SK-N-SH treated with all-trans-retinoic acid at 6 μM for 48 hours (cell line): ENCODE results near the gene TECTA.

Experiments
- ARNTL ChIP-seq: fragments of 450-650 bp; formaldehyde crosslinking; IDR thresholded peaks from 2 replicates; pipeline ENCODE4 v1.5.0; 2020; ENCODE audit warnings: low read depth, mild to moderate bottlenecking, moderate library complexity, borderline replicate concordance
- CSRNP3 ChIP-seq: fragments of 250-450 bp; sonication (Bioruptor Pico); IDR thresholded peaks from 2 replicates; pipeline ENCODE4 v1.5.1; 2021; ENCODE audit warnings: mild to moderate bottlenecking, moderate library complexity
- GLIS3 ChIP-seq: fragments of 250-450 bp; sonication (Bioruptor Pico); IDR thresholded peaks from 2 replicates; pipeline ENCODE4 v1.5.0; 2020; ENCODE audit warnings: mild to moderate bottlenecking, moderate library complexity
- RARB ChIP-seq: fragments of 250-450 bp; sonication (Bioruptor Pico); IDR thresholded peaks from 2 replicates; pipeline ENCODE4 v1.8.0; 2021; ENCODE audit warnings: mild to moderate bottlenecking, moderate library complexity
- SNAI2 ChIP-seq: fragments of 250-450 bp; sonication (Bioruptor Pico); IDR thresholded peaks from 2 replicates; pipeline ENCODE4 v1.5.0; 2020; ENCODE audit warnings: mild to moderate bottlenecking, moderate library complexity
- ZNF8 ChIP-seq: fragments of 450-650 bp; formaldehyde crosslinking; IDR thresholded peaks from 2 replicates; pipeline ENCODE4 v1.5.0; 2020; ENCODE audit warnings: mild to moderate bottlenecking, moderate library complexity
- TF ChIP-seq, protein P1 (sequence below): fragments of 250-450 bp; sonication (Bioruptor Pico); IDR thresholded peaks from 2 replicates; pipeline ENCODE4 v1.5.0; 2020; ENCODE audit warnings: mild to moderate bottlenecking, moderate library complexity
- TF ChIP-seq, protein P2 (sequence below): fragments of 250-450 bp; sonication (Bioruptor Pico); IDR thresholded peaks from 2 replicates; pipeline ENCODE4 v1.8.0; 2021; ENCODE audit warnings: low read depth, mild to moderate bottlenecking, moderate library complexity, borderline replicate concordance
- TF ChIP-seq, protein P3 (sequence below): fragments of 250-450 bp; sonication (Bioruptor Pico); IDR thresholded peaks from 2 replicates; pipeline ENCODE4 v1.8.0; 2020; ENCODE audit warnings: mild to moderate bottlenecking, moderate library complexity, borderline replicate concordance
- TF ChIP-seq, protein P4 (sequence below): fragments of 250-450 bp; sonication (Bioruptor Pico); IDR thresholded peaks from 2 replicates; pipeline ENCODE4 v1.5.1; 2020; ENCODE audit warnings: low read depth, mild to moderate bottlenecking, moderate library complexity

GRCh38 chr11:121144723-121145122 is 43.7 kb downstream of the TECTA start:
- TF ChIP-seq, protein P1, sequence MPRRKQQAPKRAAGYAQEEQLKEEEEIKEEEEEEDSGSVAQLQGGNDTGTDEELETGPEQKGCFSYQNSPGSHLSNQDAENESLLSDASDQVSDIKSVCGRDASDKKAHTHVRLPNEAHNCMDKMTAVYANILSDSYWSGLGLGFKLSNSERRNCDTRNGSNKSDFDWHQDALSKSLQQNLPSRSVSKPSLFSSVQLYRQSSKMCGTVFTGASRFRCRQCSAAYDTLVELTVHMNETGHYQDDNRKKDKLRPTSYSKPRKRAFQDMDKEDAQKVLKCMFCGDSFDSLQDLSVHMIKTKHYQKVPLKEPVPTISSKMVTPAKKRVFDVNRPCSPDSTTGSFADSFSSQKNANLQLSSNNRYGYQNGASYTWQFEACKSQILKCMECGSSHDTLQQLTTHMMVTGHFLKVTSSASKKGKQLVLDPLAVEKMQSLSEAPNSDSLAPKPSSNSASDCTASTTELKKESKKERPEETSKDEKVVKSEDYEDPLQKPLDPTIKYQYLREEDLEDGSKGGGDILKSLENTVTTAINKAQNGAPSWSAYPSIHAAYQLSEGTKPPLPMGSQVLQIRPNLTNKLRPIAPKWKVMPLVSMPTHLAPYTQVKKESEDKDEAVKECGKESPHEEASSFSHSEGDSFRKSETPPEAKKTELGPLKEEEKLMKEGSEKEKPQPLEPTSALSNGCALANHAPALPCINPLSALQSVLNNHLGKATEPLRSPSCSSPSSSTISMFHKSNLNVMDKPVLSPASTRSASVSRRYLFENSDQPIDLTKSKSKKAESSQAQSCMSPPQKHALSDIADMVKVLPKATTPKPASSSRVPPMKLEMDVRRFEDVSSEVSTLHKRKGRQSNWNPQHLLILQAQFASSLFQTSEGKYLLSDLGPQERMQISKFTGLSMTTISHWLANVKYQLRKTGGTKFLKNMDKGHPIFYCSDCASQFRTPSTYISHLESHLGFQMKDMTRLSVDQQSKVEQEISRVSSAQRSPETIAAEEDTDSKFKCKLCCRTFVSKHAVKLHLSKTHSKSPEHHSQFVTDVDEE (CRISPR knock-in tag), result no peak
- no peak for TF ChIP-seq ARNTL (CRISPR knock-in tag)
- no peak for TF ChIP-seq CSRNP3 (CRISPR knock-in tag)
- no peak for TF ChIP-seq GLIS3 (CRISPR knock-in tag)
- TF ChIP-seq, protein P2, sequence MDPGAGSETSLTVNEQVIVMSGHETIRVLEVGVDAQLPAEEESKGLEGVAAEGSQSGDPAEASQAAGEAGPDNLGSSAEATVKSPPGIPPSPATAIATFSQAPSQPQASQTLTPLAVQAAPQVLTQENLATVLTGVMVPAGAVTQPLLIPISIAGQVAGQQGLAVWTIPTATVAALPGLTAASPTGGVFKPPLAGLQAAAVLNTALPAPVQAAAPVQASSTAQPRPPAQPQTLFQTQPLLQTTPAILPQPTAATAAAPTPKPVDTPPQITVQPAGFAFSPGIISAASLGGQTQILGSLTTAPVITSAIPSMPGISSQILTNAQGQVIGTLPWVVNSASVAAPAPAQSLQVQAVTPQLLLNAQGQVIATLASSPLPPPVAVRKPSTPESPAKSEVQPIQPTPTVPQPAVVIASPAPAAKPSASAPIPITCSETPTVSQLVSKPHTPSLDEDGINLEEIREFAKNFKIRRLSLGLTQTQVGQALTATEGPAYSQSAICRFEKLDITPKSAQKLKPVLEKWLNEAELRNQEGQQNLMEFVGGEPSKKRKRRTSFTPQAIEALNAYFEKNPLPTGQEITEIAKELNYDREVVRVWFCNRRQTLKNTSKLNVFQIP (CRISPR knock-in tag), result no peak
- TF ChIP-seq, protein P3, sequence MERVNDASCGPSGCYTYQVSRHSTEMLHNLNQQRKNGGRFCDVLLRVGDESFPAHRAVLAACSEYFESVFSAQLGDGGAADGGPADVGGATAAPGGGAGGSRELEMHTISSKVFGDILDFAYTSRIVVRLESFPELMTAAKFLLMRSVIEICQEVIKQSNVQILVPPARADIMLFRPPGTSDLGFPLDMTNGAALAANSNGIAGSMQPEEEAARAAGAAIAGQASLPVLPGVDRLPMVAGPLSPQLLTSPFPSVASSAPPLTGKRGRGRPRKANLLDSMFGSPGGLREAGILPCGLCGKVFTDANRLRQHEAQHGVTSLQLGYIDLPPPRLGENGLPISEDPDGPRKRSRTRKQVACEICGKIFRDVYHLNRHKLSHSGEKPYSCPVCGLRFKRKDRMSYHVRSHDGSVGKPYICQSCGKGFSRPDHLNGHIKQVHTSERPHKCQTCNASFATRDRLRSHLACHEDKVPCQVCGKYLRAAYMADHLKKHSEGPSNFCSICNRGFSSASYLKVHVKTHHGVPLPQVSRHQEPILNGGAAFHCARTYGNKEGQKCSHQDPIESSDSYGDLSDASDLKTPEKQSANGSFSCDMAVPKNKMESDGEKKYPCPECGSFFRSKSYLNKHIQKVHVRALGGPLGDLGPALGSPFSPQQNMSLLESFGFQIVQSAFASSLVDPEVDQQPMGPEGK, result no peak
- no peak for TF ChIP-seq RARB (CRISPR knock-in tag)
- TF ChIP-seq, protein P4, sequence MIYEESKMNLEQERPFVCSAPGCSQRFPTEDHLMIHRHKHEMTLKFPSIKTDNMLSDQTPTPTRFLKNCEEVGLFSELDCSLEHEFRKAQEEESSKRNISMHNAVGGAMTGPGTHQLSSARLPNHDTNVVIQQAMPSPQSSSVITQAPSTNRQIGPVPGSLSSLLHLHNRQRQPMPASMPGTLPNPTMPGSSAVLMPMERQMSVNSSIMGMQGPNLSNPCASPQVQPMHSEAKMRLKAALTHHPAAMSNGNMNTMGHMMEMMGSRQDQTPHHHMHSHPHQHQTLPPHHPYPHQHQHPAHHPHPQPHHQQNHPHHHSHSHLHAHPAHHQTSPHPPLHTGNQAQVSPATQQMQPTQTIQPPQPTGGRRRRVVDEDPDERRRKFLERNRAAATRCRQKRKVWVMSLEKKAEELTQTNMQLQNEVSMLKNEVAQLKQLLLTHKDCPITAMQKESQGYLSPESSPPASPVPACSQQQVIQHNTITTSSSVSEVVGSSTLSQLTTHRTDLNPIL (CRISPR knock-in tag), result no peak
- TF ChIP-seq ZNF8 (CRISPR knock-in tag), result no peak
- TF ChIP-seq SNAI2, result no peak
